ENCODE results near the gene WSCD1.

DNA sequence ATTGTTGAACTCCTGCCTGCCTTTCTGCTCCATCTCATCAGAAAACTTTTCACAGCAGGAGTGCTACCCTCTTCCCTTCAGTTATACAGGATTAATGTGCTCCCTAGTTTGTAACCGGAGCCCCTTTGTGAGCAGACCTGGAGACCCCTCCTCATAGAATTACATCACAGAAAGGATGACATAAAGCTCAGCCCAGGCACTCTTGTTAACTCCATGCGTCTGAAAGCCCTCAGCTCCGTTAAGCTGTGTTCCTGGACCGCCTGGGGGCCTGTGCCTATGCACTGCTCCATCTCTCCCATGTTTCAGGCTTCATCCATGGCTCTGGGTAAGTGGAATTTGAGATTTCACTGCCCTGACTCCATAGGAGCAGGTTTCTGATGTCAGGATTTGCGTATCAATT, 7.6 kb downstream of the WSCD1 start:
- TF ChIP-seq POLR2A (IDR thresholded peaks at IDR 0.05; ENCODE audit: low read depth): no peak
- TF ChIP-seq, protein P1, sequence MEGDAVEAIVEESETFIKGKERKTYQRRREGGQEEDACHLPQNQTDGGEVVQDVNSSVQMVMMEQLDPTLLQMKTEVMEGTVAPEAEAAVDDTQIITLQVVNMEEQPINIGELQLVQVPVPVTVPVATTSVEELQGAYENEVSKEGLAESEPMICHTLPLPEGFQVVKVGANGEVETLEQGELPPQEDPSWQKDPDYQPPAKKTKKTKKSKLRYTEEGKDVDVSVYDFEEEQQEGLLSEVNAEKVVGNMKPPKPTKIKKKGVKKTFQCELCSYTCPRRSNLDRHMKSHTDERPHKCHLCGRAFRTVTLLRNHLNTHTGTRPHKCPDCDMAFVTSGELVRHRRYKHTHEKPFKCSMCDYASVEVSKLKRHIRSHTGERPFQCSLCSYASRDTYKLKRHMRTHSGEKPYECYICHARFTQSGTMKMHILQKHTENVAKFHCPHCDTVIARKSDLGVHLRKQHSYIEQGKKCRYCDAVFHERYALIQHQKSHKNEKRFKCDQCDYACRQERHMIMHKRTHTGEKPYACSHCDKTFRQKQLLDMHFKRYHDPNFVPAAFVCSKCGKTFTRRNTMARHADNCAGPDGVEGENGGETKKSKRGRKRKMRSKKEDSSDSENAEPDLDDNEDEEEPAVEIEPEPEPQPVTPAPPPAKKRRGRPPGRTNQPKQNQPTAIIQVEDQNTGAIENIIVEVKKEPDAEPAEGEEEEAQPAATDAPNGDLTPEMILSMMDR (IDR thresholded peaks at IDR 0.05): no peak
- no peak for TF ChIP-seq POLR2AphosphoS5 (IDR thresholded peaks at IDR 0.05)
- no peak for TF ChIP-seq EP300 (IDR thresholded peaks at IDR 0.05)
